HCT116 (cell line): ENCODE data around the gene BAIAP2.

ENCODE experiments used
- CEBPB ChIP-seq: IDR thresholded peaks from 2 replicates; pipeline ENCODE4 v1.6.1; 2012; ENCODE audit warnings: low read depth
- CTCF ChIP-seq, 3 experiments: fragments of 200-600 bp in 1 of 3; sonication (generic) in 1 of 3; IDR thresholded peaks in 2 of 3; conservative IDR thresholded peaks in 1 of 3; 2 replicates each; pipeline ENCODE4 v1.5.1; 2012 to 2017; ENCODE audit warnings: low read depth in 2 of 3, low read length in 2 of 3, antibody characterized with exemption in 1 of 3, borderline replicate concordance in 1 of 3, control low read depth in 1 of 3, mild to moderate bottlenecking in 1 of 3, mixed read lengths in 1 of 3, mixed run types in 1 of 3, moderate library complexity in 1 of 3; ENCODE audit not compliant: insufficient read depth in 1 of 3
- ELF1 ChIP-seq: IDR thresholded peaks from 2 replicates; pipeline ENCODE4 v1.6.1; 2012; ENCODE audit warnings: low read depth, borderline replicate concordance
- EZH2 ChIP-seq: fragments of 200-600 bp; sonication (generic); IDR thresholded peaks from 2 replicates; pipeline ENCODE4 v1.6.1; 2017; ENCODE audit warnings: antibody characterized with exemption, mixed run types
- FOSL1 ChIP-seq: IDR thresholded peaks from 2 replicates; pipeline ENCODE4 v1.6.1; 2012; ENCODE audit warnings: low read depth
- MAX ChIP-seq: IDR thresholded peaks from 2 replicates; pipeline ENCODE4 v1.6.1; 2012
- POLR2A ChIP-seq: IDR thresholded peaks from 2 replicates; pipeline ENCODE4 v1.7.0; 2011; ENCODE audit warnings: borderline replicate concordance; ENCODE audit not compliant: insufficient read depth, insufficient read length; ENCODE audit errors: extremely low read depth
- POLR2AphosphoS5 ChIP-seq: IDR thresholded peaks from 2 replicates; pipeline ENCODE4 v1.6.1; 2011; ENCODE audit warnings: mild to moderate bottlenecking, low read depth, low read length, moderate library complexity
- RAD21 ChIP-seq: IDR thresholded peaks from 2 replicates; pipeline ENCODE4 v1.6.1; 2012; ENCODE audit warnings: low read depth, mild to moderate bottlenecking
- REST ChIP-seq: IDR thresholded peaks from 2 replicates; pipeline ENCODE4 v1.6.1; 2012; ENCODE audit warnings: low read depth
- SP1 ChIP-seq: IDR thresholded peaks from 2 replicates; pipeline ENCODE4 v1.6.1; 2012; ENCODE audit warnings: low read depth
- SRF ChIP-seq: IDR thresholded peaks from 2 replicates; pipeline ENCODE4 v1.6.1; 2012; ENCODE audit warnings: low read depth
- ZFX ChIP-seq: fragments of 450-650 bp; IDR thresholded peaks from 2 replicates; pipeline ENCODE4 v1.6.1; 2017

GRCh38 chr17:81109957-81110356 lies 75.0 kb downstream of the BAIAP2 start:
- TF ChIP-seq POLR2A, result no peak
- no peak for TF ChIP-seq CTCF (IDR thresholded peaks at IDR 0.05 in 2 of 3, conservative IDR thresholded peaks at IDR 0.05 in 1 of 3; ENCODE audit: borderline replicate concordance in 1 of 3, insufficient read depth in 1 of 3, low read depth in 2 of 3, low read length in 2 of 3)
- TF ChIP-seq POLR2AphosphoS5, result no peak
- TF ChIP-seq CEBPB, result no peak
- no peak for TF ChIP-seq MAX
- TF ChIP-seq SRF, result no peak
- TF ChIP-seq EZH2, result no peak
- no peak for TF ChIP-seq RAD21
- no peak for TF ChIP-seq ZFX
- no peak for TF ChIP-seq SP1
- no peak for TF ChIP-seq FOSL1
- no peak for TF ChIP-seq REST
- TF ChIP-seq ELF1, result no peak
